SK-N-SH (cell line): Measurements from ENCODE around the gene AHR. TPM values are rescaled to one million over a fixed set of nuclear protein-coding genes. Genes with fewer than 3 reads are reported as not detected.

ENCODE experiments used
- CTCF ChIA-PET: fragments of 300-600, 350-600 bp; formaldehyde crosslinking; extraction: SDS; loops from one replicate; lab custom pipeline; 2021; lab: Yijun Ruan, JAX
- POLR2A ChIA-PET: fragments of 350-600 bp; sonication (Branson Sonifier 250); formaldehyde crosslinking; extraction: SDS; loops from one replicate; lab custom pipeline; 2020; ENCODE audit warnings: antibody characterized with exemption, inconsistent platforms; lab: Yijun Ruan, JAX
- DNase-seq: peaks from one replicate; pipeline ENCODE4 v3.0.0; 2012
- H2AFZ ChIP-seq: fragments of 200-600 bp; sonication (generic); 2 replicates; pipeline ENCODE4 v1.8.1; 2016; ENCODE audit warnings: antibody characterized with exemption, mild to moderate bottlenecking, low read depth
- H3F3A ChIP-seq: fragments of 200-600 bp; sonication (generic); replicated peaks from 2 replicates; pipeline ENCODE3; 2016; ENCODE audit warnings: antibody characterized with exemption, mild to moderate bottlenecking; ENCODE audit not compliant: insufficient read depth
- H3K27ac ChIP-seq, 2 experiments: fragments of 200-500 bp in 1 of 2; fragments of 200-600 bp in 1 of 2; sonication (Bioruptor generic) in 1 of 2; sonication (generic), shearing (Covaris generic) in 1 of 2; 2 replicates each; pipeline versions ENCODE4 v1.5.1 to v1.6.1; 2014 to 2016; ENCODE audit warnings: low read depth in 2 of 2, inconsistent platforms in 1 of 2, low read length in 1 of 2, mild to moderate bottlenecking in 1 of 2, mixed read lengths in 1 of 2
- H3K27me3 ChIP-seq: fragments of 200-600 bp; sonication (generic), shearing (Covaris generic); 2 replicates; pipeline ENCODE4 v1.6.1; 2016; ENCODE audit warnings: mixed run types; ENCODE audit not compliant: insufficient read depth
- H3K36me3 ChIP-seq, 2 experiments: fragments of 200-500 bp in 1 of 2; fragments of 200-600 bp in 1 of 2; sonication (Bioruptor generic) in 1 of 2; sonication (generic) in 1 of 2; replicated peaks in 1 of 2; 2 replicates each; pipeline versions ENCODE3 to v1.5.1; 2014 to 2016; ENCODE audit warnings: low read length in 1 of 2, mild to moderate bottlenecking in 1 of 2; ENCODE audit not compliant: insufficient read depth in 2 of 2, control insufficient read depth in 1 of 2
- H3K4me1 ChIP-seq, 2 experiments: fragments of 200-500 bp in 1 of 2; fragments of 200-600 bp in 1 of 2; sonication (Bioruptor generic) in 1 of 2; sonication (generic), shearing (Covaris generic) in 1 of 2; 2 replicates each; pipeline versions ENCODE4 v1.5.1 to v1.6.1; 2014 to 2016; ENCODE audit warnings: low read depth in 1 of 2, low read length in 1 of 2, mixed run types in 1 of 2; ENCODE audit not compliant: insufficient read depth in 2 of 2, control insufficient read depth in 1 of 2
- H3K4me2 ChIP-seq: fragments of 200-600 bp; sonication (generic), shearing (Covaris generic); 2 replicates; pipeline ENCODE4 v1.6.1; 2017; ENCODE audit warnings: mixed run types
- H3K4me3 ChIP-seq, 2 experiments: fragments of 200-500 bp in 1 of 2; fragments of 200-600 bp in 1 of 2; sonication (Bioruptor generic) in 1 of 2; sonication (generic), shearing (Covaris generic) in 1 of 2; 2 replicates each; pipeline versions ENCODE4 v1.5.1 to v1.8.1; 2014 to 2016; ENCODE audit warnings: low read depth in 2 of 2, inconsistent platforms in 1 of 2, low read length in 1 of 2, mild to moderate bottlenecking in 1 of 2, mixed read lengths in 1 of 2, moderate library complexity in 1 of 2
- H3K79me2 ChIP-seq: fragments of 200-600 bp; sonication (generic); 2 replicates; pipeline ENCODE4 v1.8.1; 2017; ENCODE audit warnings: mild to moderate bottlenecking; ENCODE audit not compliant: insufficient read depth
- H3K9ac ChIP-seq: fragments of 200-600 bp; sonication (generic); 2 replicates; pipeline ENCODE4 v1.6.1; 2017; ENCODE audit warnings: mixed run types
- H3K9me2 ChIP-seq: fragments of 200-600 bp; sonication (generic); 2 replicates; pipeline ENCODE4 v1.6.1; 2017; ENCODE audit warnings: mixed run types
- H3K9me3 ChIP-seq: fragments of 200-600 bp; sonication (generic); 2 replicates; pipeline ENCODE4 v1.6.1; 2017; ENCODE audit warnings: mixed run types, mild to moderate bottlenecking, moderate library complexity
- H4K20me1 ChIP-seq: fragments of 200-600 bp; sonication (generic); 2 replicates; pipeline ENCODE4 v1.6.1; 2017; ENCODE audit warnings: mild to moderate bottlenecking, mixed run types; ENCODE audit not compliant: insufficient read depth
- EP300 ChIP-seq, 2 experiments: IDR thresholded peaks; 2 replicates each; pipeline versions ENCODE4 v1.4.0 to v1.6.1; 2012; ENCODE audit warnings: borderline replicate concordance in 1 of 2, low read depth in 1 of 2, low read length in 1 of 2
- EZH2phosphoT487 ChIP-seq: fragments of 200-600 bp; sonication (generic); IDR thresholded peaks from 2 replicates; pipeline ENCODE4 v1.6.1; 2017; ENCODE audit warnings: low read depth, mixed run types, mild to moderate bottlenecking, antibody characterized with exemption, moderate library complexity, borderline replicate concordance
- FOXJ3 ChIP-seq: sonication (generic); formaldehyde crosslinking; IDR thresholded peaks from 2 replicates; pipeline ENCODE4 v1.5.1; 2020; ENCODE audit warnings: mild to moderate bottlenecking, missing genetic modification reagents
- MEF2A ChIP-seq: IDR thresholded peaks from 2 replicates; pipeline ENCODE4 v1.4.0; 2012; ENCODE audit warnings: low read depth, borderline replicate concordance
- MXI1 ChIP-seq: IDR thresholded peaks from 2 replicates; pipeline ENCODE4 v1.6.1; 2012; ENCODE audit warnings: mild to moderate bottlenecking, low read depth, low read length, improper control_type of control experiment
- RXRA ChIP-seq: IDR thresholded peaks from 2 replicates; pipeline ENCODE4 v1.4.0; 2012; ENCODE audit warnings: low read depth, mild to moderate bottlenecking, borderline replicate concordance
- SIN3A ChIP-seq: IDR thresholded peaks from 2 replicates; pipeline ENCODE4 v1.6.1; 2012; ENCODE audit warnings: low read depth, mild to moderate bottlenecking, low read length, moderate library complexity, borderline replicate concordance
- SMC3 ChIP-seq: IDR thresholded peaks from 2 replicates; pipeline ENCODE4 v1.6.1; 2012; ENCODE audit warnings: low read depth, low read length, improper control_type of control experiment
- TAF1 ChIP-seq: IDR thresholded peaks from 2 replicates; pipeline ENCODE4 v1.6.1; 2012; ENCODE audit warnings: low read depth, mild to moderate bottlenecking, low read length, moderate library complexity, borderline replicate concordance
- USF1 ChIP-seq: IDR thresholded peaks from 2 replicates; pipeline ENCODE4 v1.4.0; 2012; ENCODE audit warnings: low read depth, borderline replicate concordance
- ZBTB33 ChIP-seq: IDR thresholded peaks from 2 replicates; pipeline ENCODE4 v1.4.0; 2012; ENCODE audit warnings: low read depth, borderline replicate concordance
- WGBS: methylation state at CpG from one replicate; pipeline ENCODE4 v1.1.6; 2017; ENCODE audit warnings: low lambda C conversion rate; 5-methylcytosine and 5-hydroxymethylcytosine counted together
- polyA plus RNA-seq, 3 experiments: library from polyadenylated mRNA; depleted of rRNA; stranded (reverse); fragments of >200 nt; gene quantifications; 2 replicates each; pipeline ENCODE4 v1.2.3, GENCODE V29; 2012
- TF ChIP-seq, protein P1 (sequence below): fragments of 150-350 bp; IDR thresholded peaks from 2 replicates; pipeline ENCODE4 v1.6.1; 2017; ENCODE audit warnings: antibody characterized with exemption, low read length, low read depth, borderline replicate concordance

Gene AHR
- polyA plus RNA-seq, 1 of the 3 experiments (the other 2 are of a cell fraction): not detected

DNA sequence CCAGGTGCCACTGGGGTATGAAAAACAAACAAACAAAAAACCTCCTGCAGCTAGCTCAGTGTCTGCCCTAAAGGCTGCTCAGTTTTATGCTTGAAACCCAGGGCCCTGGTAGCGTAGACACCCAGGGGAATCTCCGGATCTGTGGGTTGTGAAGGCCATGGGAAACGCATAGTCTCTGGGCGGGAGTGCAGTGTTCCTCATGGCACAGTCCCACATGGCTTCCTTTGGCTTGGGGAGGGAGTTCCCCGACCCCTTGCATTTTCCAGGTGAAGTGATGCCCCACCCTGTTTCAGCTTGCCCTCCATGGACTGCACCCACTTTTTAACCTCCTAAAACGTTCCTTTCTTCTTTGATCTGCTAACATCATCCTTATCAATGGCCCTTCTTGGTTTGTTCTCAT is 56.0 kb downstream of the AHR start:
- no peaks in the 10 kb centered on the region for H3K36me3 ChIP-seq
- POLR2A ChIA-PET: no interaction called here
- H3K79me2 ChIP-seq: no peaks in the 10 kb centered on the region
- no peak for TF ChIP-seq EP300 (IDR thresholded peaks at IDR 0.05; ENCODE audit: borderline replicate concordance in 1 of 2, low read depth in 1 of 2, low read length in 1 of 2)
- no peak for TF ChIP-seq USF1
- TF ChIP-seq SIN3A: no peak
- TF ChIP-seq TAF1: no peak
- no peak for TF ChIP-seq EZH2phosphoT487
- DNase-seq: no peak
- no peak overlapping the region for H3K27ac ChIP-seq
- CTCF ChIA-PET: no interaction called here
- 17% methylated on average over 6 of the region's 6 CpGs for WGBS
- H3F3A ChIP-seq: no peaks in the 10 kb centered on the region
- H4K20me1 ChIP-seq: no peaks in the 10 kb centered on the region
- H3K9ac ChIP-seq: no peak overlapping the region
- no peaks in the 10 kb centered on the region for H3K9me2 ChIP-seq
- H3K4me2 ChIP-seq: no peak overlapping the region
- H3K4me3 ChIP-seq: no peak overlapping the region
- no peaks in the 10 kb centered on the region for H3K4me1 ChIP-seq
- H2AFZ ChIP-seq: no peak overlapping the region
- peaks cover 16% of the 10 kb centered on the region; the same call in 1 of the 2 replicates for H3K27me3 ChIP-seq
- no peaks in the 10 kb centered on the region for H3K9me3 ChIP-seq

GRCh38 chr7:17355050-17355449 is 56.6 kb downstream of the AHR start:
- no peak overlapping the region for H3K9ac ChIP-seq
- H3K4me3 ChIP-seq: no peak overlapping the region
- no peaks in the 10 kb centered on the region for H4K20me1 ChIP-seq
- TF ChIP-seq SMC3 (no peak), TAF1 (no peak)
- TF ChIP-seq, protein P1, sequence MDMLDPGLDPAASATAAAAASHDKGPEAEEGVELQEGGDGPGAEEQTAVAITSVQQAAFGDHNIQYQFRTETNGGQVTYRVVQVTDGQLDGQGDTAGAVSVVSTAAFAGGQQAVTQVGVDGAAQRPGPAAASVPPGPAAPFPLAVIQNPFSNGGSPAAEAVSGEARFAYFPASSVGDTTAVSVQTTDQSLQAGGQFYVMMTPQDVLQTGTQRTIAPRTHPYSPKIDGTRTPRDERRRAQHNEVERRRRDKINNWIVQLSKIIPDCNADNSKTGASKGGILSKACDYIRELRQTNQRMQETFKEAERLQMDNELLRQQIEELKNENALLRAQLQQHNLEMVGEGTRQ: no peak
- no peaks in the 10 kb centered on the region for H3K79me2 ChIP-seq
- no peak for DNase-seq
- ChIA-PET POLR2A (no interaction called here), CTCF (no interaction called here)
- no peak overlapping the region for H3K4me2 ChIP-seq
- H3K36me3 ChIP-seq: no peaks in the 10 kb centered on the region
- no peaks in the 10 kb centered on the region for H3K9me3 ChIP-seq
- H3F3A ChIP-seq: no peaks in the 10 kb centered on the region
- H3K9me2 ChIP-seq: no peaks in the 10 kb centered on the region
- H3K4me1 ChIP-seq: no peaks in the 10 kb centered on the region
- H3K27me3 ChIP-seq: peaks cover 16% of the 10 kb centered on the region; the same call in 1 of the 2 replicates
- no peak overlapping the region for H2AFZ ChIP-seq
- no peak overlapping the region for H3K27ac ChIP-seq

DNA sequence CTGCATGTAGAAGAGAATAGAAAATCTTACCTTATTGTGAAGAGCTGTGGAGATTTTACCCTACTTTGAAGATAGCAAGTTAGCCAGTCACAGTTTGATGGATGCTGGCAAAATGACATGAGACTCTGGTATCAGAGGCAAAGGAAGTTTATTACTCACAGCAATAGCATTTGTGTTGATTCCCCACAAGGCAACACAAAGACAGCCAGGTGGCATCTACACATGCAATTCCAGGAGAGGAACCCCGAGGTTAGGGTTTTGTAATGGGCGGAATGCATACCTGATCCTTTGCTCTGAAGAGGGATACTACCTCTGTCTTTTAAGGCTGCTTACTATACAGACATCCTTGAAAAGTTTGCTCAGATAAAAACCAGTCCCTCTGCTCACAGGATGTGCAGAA is 59.5 kb downstream of the AHR start:
- H3K9me2 ChIP-seq: no peaks in the 10 kb centered on the region

More for the DNA sequence above, 59.5 kb downstream of the AHR start:
- WGBS: 0% methylated on average over 2 of the region's 2 CpGs
- Histone ChIP-seq H3K79me2 (no peaks in the 10 kb centered on the region), H3K36me3 (no peaks in the 10 kb centered on the region), H3K4me2 (no peak overlapping the region), H3K4me3 (no peak overlapping the region), H3K4me1 (no peaks in the 10 kb centered on the region; a peak in 1 of 4 replicates), H2AFZ (no peak overlapping the region), H4K20me1 (no peaks in the 10 kb centered on the region), H3F3A (no peaks in the 10 kb centered on the region), H3K27me3 (peaks cover 20% of the 10 kb centered on the region; the same call in 1 of the 2 replicates), H3K9ac (no peak overlapping the region), H3K9me3 (no peaks in the 10 kb centered on the region), H3K27ac (no peak overlapping the region)
- no peak for TF ChIP-seq MXI1
- TF ChIP-seq ZBTB33: no peak
- TF ChIP-seq MEF2A: no peak
- no peak for TF ChIP-seq RXRA
- no peak for TF ChIP-seq FOXJ3 (CRISPR knock-in tag)
- TF ChIP-seq SMC3: no peak
- ChIA-PET POLR2A (no interaction called here), CTCF (no interaction called here)
- no peak for DNase-seq
